ENCODE results near the gene PRPS1L1.

Gene PRPS1L1

GRCh38 chr7:18027628-18028027 lies at the start of gene PRPS1L1:
PRPS1L1 (minus strand) TSS chr7:18027846.
- no peak for DNase-seq

- no peak for DNase-seq
These were observed 48.8 kb upstream of the PRPS1L1 start for GRCh38 chr7:18076461-18076860.

GRCh38 chr7:18068745-18069144 lies 41.1 kb upstream of the PRPS1L1 start:
- DNase-seq: no peak

GRCh38 chr7:18064242-18064838 lies 36.7 kb upstream of the PRPS1L1 start:
- peak; percentile 37 for DNase-seq

GRCh38 chr7:18063149-18063901 lies 35.7 kb upstream of the PRPS1L1 start:
- no peak for DNase-seq

GRCh38 chr7:18059171-18059570 lies 31.5 kb upstream of the PRPS1L1 start:
- DNase-seq: no peak

- DNase-seq: no peak
These were observed 26.3 kb upstream of the PRPS1L1 start for GRCh38 chr7:18053941-18054340.

- DNase-seq: no peak
These were observed 25.7 kb upstream of the PRPS1L1 start for GRCh38 chr7:18053177-18053928.

GRCh38 chr7:18049262-18049661 lies 21.6 kb upstream of the PRPS1L1 start:
- DNase-seq: peak; percentile 17

GRCh38 chr7:18046601-18047000 lies 19.0 kb upstream of the PRPS1L1 start:
- DNase-seq: no peak

- no peak for DNase-seq
These were observed 17.5 kb upstream of the PRPS1L1 start for GRCh38 chr7:18045171-18045570.

- DNase-seq: no peak
These were observed 13.5 kb upstream of the PRPS1L1 start for GRCh38 chr7:18041191-18041590.

- no peak for DNase-seq
These were observed 12.6 kb upstream of the PRPS1L1 start for GRCh38 chr7:18040196-18040595.

- DNase-seq: no peak
These were observed 10.7 kb upstream of the PRPS1L1 start for GRCh38 chr7:18038382-18038781.

- no peak for DNase-seq
These were observed 10.0 kb upstream of the PRPS1L1 start for GRCh38 chr7:18037609-18038008.

GRCh38 chr7:18036783-18037182 lies 9.1 kb upstream of the PRPS1L1 start:
- DNase-seq: no peak

- no peak for DNase-seq
These were observed 3.1 kb upstream of the PRPS1L1 start for GRCh38 chr7:18030758-18031157.

GRCh38 chr7:18020138-18020715 lies 7.4 kb downstream of the PRPS1L1 start:
- no peak for DNase-seq

- peak; percentile 3 for DNase-seq
These were observed 8.1 kb downstream of the PRPS1L1 start for GRCh38 chr7:18019555-18019954.

GRCh38 chr7:18018296-18019215 lies 9.1 kb downstream of the PRPS1L1 start:
- DNase-seq: no peak

- no peak for DNase-seq
These were observed 10.8 kb downstream of the PRPS1L1 start for GRCh38 chr7:18016547-18017444.

All from NCI-H146 (cell line).